GM23248 (cell line): Measurements from ENCODE around the gene CDK14.

Experiments used
- EZH2 ChIP-seq: fragments of 200-600 bp; sonication (generic); IDR thresholded peaks from 2 replicates; pipeline ENCODE4 v1.6.1; 2018; ENCODE audit warnings: antibody characterized with exemption, mild to moderate bottlenecking; ENCODE audit not compliant: insufficient read depth, poor library complexity, severe bottlenecking
- EZH2phosphoT487 ChIP-seq: fragments of 200-600 bp; sonication (generic); IDR thresholded peaks from 2 replicates; pipeline ENCODE4 v1.6.1; 2018; ENCODE audit warnings: antibody characterized with exemption, moderate library complexity, mild to moderate bottlenecking, low read depth; ENCODE audit not compliant: insufficient read depth

- no peak for TF ChIP-seq EZH2
- no peak for TF ChIP-seq EZH2phosphoT487
Measured at GRCh38 chr7:90602303-90602702, 6.2 kb downstream of the CDK14 start.
